DND-41 (cell line): ENCODE measurements around the gene CCDC69.

Source experiments
- ATAC-seq: fragments of 200-7000 bp; cut with Tn5 transposase; 3 replicates; pipeline ENCODE4 v1.9.1; 2021; ENCODE audit warnings: low read depth; ENCODE audit not compliant: insufficient read depth
- DNase-seq: peaks from one replicate; pipeline ENCODE4 v3.0.0-alpha.2; 2020
- H2AFZ ChIP-seq: 2 replicates; pipeline ENCODE4 v1.6.0; 2012; ENCODE audit warnings: low read depth, low read length
- H3K27ac ChIP-seq: 2 replicates; pipeline ENCODE4 v1.5.1; 2012; ENCODE audit warnings: low read length, inconsistent platforms
- H3K27me3 ChIP-seq: fragments of 200-600 bp; sonication (generic); 2 replicates; pipeline ENCODE4 v1.6.0; 2012; ENCODE audit warnings: low read length, mild to moderate bottlenecking, inconsistent platforms; ENCODE audit not compliant: insufficient read depth, poor library complexity
- H3K36me3 ChIP-seq: 2 replicates; pipeline ENCODE4 v1.5.1; 2012; ENCODE audit warnings: low read length, inconsistent platforms; ENCODE audit not compliant: insufficient read depth
- H3K4me1 ChIP-seq: 2 replicates; pipeline ENCODE4 v1.5.1; 2012; ENCODE audit warnings: mild to moderate bottlenecking, low read length; ENCODE audit not compliant: insufficient read depth
- H3K4me2 ChIP-seq: 2 replicates; pipeline ENCODE4 v1.6.0; 2012; ENCODE audit warnings: mild to moderate bottlenecking, moderate library complexity, low read length, inconsistent platforms; ENCODE audit not compliant: insufficient read depth
- H3K4me3 ChIP-seq, 2 experiments: fragments of 200-600 bp in 1 of 2; shearing (Covaris generic) in 1 of 2; 2 replicates each; pipeline ENCODE4 v1.5.1; 2012 to 2016; ENCODE audit warnings: inconsistent platforms in 2 of 2, low read length in 2 of 2, mild to moderate bottlenecking in 2 of 2, low read depth in 1 of 2, moderate library complexity in 1 of 2
- H3K79me2 ChIP-seq: 2 replicates; pipeline ENCODE4 v1.6.0; 2012; ENCODE audit warnings: low read length, inconsistent platforms; ENCODE audit not compliant: insufficient read depth
- H3K9ac ChIP-seq: 2 replicates; pipeline ENCODE4 v1.6.0; 2012; ENCODE audit warnings: low read depth, mild to moderate bottlenecking, inconsistent platforms, low read length, moderate library complexity
- H3K9me3 ChIP-seq: 2 replicates; pipeline ENCODE4 v1.5.1; 2012; ENCODE audit warnings: low read length, moderate library complexity, mild to moderate bottlenecking, inconsistent platforms; ENCODE audit not compliant: insufficient read depth, severe bottlenecking
- H4K20me1 ChIP-seq: 2 replicates; pipeline ENCODE4 v1.6.0; 2012; ENCODE audit warnings: low read length; ENCODE audit not compliant: insufficient read depth
- EZH2 ChIP-seq: IDR thresholded peaks from 3 replicates; pipeline ENCODE4 v1.6.1; 2012; ENCODE audit warnings: borderline replicate concordance, low read depth, mild to moderate bottlenecking, moderate library complexity, low read length, inconsistent platforms; ENCODE audit not compliant: severe bottlenecking
- TF ChIP-seq, protein P1 (sequence below): IDR thresholded peaks from 2 replicates; pipeline ENCODE4 v1.5.1; 2012; ENCODE audit warnings: borderline replicate concordance, low read length, moderate library complexity, mild to moderate bottlenecking; ENCODE audit not compliant: poor library complexity, severe bottlenecking; ENCODE audit errors: extremely low read depth

The CCDC69 gene

GRCh38 chr5:151134228-151134627 is 89.7 kb downstream of the CCDC69 start:
- Histone ChIP-seq H3K4me1 (no peaks in the 10 kb centered on the region), H3K4me3 (no peak overlapping the region), H3K79me2 (no peaks in the 10 kb centered on the region), H3K4me2 (no peak overlapping the region), H3K9ac (no peak overlapping the region), H4K20me1 (peaks cover 4% of the 10 kb centered on the region; the same call in 1 of the 2 replicates), H3K27me3 (no peaks in the 10 kb centered on the region), H3K9me3 (no peaks in the 10 kb centered on the region), H3K36me3 (peaks cover 97% of the 10 kb centered on the region), H3K27ac (no peak overlapping the region), H2AFZ (no peak overlapping the region)
- ATAC-seq: no peak
- TF ChIP-seq, protein P1, sequence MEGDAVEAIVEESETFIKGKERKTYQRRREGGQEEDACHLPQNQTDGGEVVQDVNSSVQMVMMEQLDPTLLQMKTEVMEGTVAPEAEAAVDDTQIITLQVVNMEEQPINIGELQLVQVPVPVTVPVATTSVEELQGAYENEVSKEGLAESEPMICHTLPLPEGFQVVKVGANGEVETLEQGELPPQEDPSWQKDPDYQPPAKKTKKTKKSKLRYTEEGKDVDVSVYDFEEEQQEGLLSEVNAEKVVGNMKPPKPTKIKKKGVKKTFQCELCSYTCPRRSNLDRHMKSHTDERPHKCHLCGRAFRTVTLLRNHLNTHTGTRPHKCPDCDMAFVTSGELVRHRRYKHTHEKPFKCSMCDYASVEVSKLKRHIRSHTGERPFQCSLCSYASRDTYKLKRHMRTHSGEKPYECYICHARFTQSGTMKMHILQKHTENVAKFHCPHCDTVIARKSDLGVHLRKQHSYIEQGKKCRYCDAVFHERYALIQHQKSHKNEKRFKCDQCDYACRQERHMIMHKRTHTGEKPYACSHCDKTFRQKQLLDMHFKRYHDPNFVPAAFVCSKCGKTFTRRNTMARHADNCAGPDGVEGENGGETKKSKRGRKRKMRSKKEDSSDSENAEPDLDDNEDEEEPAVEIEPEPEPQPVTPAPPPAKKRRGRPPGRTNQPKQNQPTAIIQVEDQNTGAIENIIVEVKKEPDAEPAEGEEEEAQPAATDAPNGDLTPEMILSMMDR: no peak
- DNase-seq: no peak

DNA sequence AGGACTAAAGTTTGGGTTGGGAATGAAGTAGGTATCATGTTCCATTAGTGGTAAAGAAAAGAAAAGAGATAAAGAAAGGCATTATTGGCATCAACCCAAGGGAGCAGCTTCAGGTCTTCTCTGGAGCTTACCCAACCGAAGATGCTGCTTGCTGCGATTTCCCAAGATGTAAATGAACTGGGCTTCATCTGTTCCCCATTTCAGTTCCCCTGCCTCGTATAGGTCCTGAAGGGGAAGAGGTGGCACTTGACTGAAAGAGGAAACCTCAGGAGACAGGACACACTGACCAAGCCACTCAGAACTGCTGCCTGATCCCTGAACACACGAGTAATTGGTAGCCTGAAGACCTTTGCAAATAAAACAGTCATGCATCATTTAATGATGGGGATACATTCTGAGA is 90.9 kb downstream of the CCDC69 start:
- H3K79me2 ChIP-seq: no peaks in the 10 kb centered on the region
- H3K36me3 ChIP-seq: peaks cover 97% of the 10 kb centered on the region
- no peaks in the 10 kb centered on the region for H3K27me3 ChIP-seq
- H4K20me1 ChIP-seq: no peaks in the 10 kb centered on the region
- H3K9me3 ChIP-seq: no peaks in the 10 kb centered on the region
- no peak overlapping the region for H3K9ac ChIP-seq
- ATAC-seq (no peak), DNase-seq (no peak)
- H3K27ac ChIP-seq: no peak overlapping the region
- H2AFZ ChIP-seq: no peak overlapping the region
- H3K4me2 ChIP-seq: no peak overlapping the region
- H3K4me3 ChIP-seq: no peak overlapping the region
- no peak for TF ChIP-seq EZH2
- TF ChIP-seq, protein P1: no peak
- H3K4me1 ChIP-seq: no peaks in the 10 kb centered on the region
